HFFc6 (cell line): ENCODE data around the gene SETBP1. TPM values are rescaled to one million over a fixed set of nuclear protein-coding genes. Genes with fewer than 3 reads are reported as not detected.

ENCODE experiments used
- DNase-seq: peaks from one replicate; pipeline ENCODE4 v3.0.0-alpha.2; 2018
- H3K27ac Mint-ChIP-seq: 2 replicates; pipeline ENCODE4 v1.8.0; 2020; ENCODE audit warnings: mild to moderate bottlenecking, mixed read lengths
- H3K27me3 Mint-ChIP-seq: 2 replicates; pipeline ENCODE4 v1.8.0; 2021; ENCODE audit warnings: mild to moderate bottlenecking, moderate library complexity, mixed read lengths; ENCODE audit not compliant: insufficient read depth
- H3K36me3 Mint-ChIP-seq: 2 replicates; pipeline ENCODE4 v1.8.0; 2021; ENCODE audit warnings: low read depth, mixed read lengths
- H3K4me1 Mint-ChIP-seq: 2 replicates; pipeline ENCODE4 v1.8.0; 2020; ENCODE audit warnings: low read depth, mixed read lengths
- H3K4me3 Mint-ChIP-seq: 2 replicates; pipeline ENCODE4 v1.8.0; 2020; ENCODE audit warnings: mild to moderate bottlenecking, moderate library complexity, mixed read lengths
- H3K9me3 Mint-ChIP-seq: 2 replicates; pipeline ENCODE4 v1.8.0; 2020; ENCODE audit warnings: mild to moderate bottlenecking, mixed read lengths
- total RNA-seq, 6 experiments: library from RNA; stranded (reverse); fragmentation: NEBNext Ultra II Directional; extraction: Animal tissue kit (Norgen Biotek cat#: 25700); gene quantifications; 2 replicates in 1 of 6; 3 replicates in 5 of 6; pipeline ENCODE4 v1.2.3, GENCODE V29; 2021
- TF ChIP-seq, protein P1 (sequence below): fragments of 200-600 bp; sonication (generic); IDR thresholded peaks from 2 replicates; pipeline ENCODE4 v1.5.0; 2021; ENCODE audit warnings: antibody characterized with exemption, mild to moderate bottlenecking

The SETBP1 gene
- total RNA-seq, 6 experiments from 2014 or later, result 0.03 to 0.40 (median 0.09) TPM

DNA sequence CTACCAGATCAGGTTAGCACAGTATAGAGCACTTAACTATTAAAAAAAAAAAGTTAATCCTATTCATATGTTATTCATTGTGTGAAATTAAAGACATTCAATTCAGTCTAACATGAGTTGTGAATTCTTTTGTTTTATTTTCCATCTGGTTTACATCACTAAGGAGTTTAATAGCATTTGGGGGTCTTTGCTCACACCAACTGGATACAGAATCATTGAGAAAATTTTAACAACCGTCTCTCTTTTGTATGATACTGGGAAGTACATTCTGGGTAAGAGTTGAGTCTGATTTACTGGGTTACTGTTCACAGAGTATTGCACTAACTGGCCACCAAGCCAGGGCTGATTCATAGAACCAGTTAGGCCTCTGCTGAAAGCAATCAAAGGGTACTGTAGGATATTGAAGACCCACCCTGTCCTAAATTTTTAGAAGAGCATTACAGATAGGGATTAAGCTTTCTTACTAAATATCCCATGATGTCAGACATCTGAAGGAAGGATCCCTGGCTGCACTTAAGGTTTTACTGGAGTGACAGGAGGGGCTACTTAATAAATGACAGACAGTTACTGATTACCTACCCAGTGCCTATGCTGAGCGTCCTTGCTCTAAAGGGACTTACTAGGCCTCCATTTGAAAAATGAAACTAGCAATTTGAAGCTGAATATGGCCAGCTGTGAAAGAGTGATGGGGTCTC lies 387.9 kb downstream of the SETBP1 start:
- no peak for DNase-seq
- H3K9me3 Mint-ChIP-seq, result peaks cover 5% of the 10 kb centered on the region
- H3K36me3 Mint-ChIP-seq, result no peaks in the 10 kb centered on the region
- H3K4me3 Mint-ChIP-seq, result no peak overlapping the region
- TF ChIP-seq, protein P1, sequence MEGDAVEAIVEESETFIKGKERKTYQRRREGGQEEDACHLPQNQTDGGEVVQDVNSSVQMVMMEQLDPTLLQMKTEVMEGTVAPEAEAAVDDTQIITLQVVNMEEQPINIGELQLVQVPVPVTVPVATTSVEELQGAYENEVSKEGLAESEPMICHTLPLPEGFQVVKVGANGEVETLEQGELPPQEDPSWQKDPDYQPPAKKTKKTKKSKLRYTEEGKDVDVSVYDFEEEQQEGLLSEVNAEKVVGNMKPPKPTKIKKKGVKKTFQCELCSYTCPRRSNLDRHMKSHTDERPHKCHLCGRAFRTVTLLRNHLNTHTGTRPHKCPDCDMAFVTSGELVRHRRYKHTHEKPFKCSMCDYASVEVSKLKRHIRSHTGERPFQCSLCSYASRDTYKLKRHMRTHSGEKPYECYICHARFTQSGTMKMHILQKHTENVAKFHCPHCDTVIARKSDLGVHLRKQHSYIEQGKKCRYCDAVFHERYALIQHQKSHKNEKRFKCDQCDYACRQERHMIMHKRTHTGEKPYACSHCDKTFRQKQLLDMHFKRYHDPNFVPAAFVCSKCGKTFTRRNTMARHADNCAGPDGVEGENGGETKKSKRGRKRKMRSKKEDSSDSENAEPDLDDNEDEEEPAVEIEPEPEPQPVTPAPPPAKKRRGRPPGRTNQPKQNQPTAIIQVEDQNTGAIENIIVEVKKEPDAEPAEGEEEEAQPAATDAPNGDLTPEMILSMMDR, result no peak
- peaks cover 5% of the 10 kb centered on the region; the same call in 1 of the 2 replicates for H3K27me3 Mint-ChIP-seq
- H3K4me1 Mint-ChIP-seq, result no peaks in the 10 kb centered on the region
- no peak overlapping the region for H3K27ac Mint-ChIP-seq

DNA sequence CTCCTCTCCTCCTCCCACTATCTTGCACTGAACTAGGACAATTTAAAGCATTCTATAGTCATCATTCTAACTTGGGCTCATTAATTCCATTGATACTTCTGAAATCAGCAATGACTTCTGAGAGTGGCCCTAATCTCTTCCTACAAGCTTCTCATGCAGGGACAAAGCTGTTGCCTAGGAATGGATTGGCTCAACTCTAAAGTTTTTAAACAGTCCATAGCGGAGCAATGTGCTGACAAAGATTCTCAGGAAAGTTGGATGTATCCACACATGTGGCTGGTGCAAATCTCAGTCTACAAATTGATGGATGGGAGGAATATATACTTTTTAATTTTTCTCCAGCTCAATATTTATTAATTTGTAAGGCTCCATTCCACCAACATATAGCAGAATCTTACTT lies 388.9 kb downstream of the SETBP1 start:
- Mint-ChIP-seq H3K27me3 (peaks cover 5% of the 10 kb centered on the region; the same call in 1 of the 2 replicates), H3K4me1 (no peaks in the 10 kb centered on the region), H3K27ac (no peak overlapping the region), H3K36me3 (no peaks in the 10 kb centered on the region), H3K9me3 (no peaks in the 10 kb centered on the region), H3K4me3 (no peak overlapping the region)
- DNase-seq, result no peak
- TF ChIP-seq, protein P1, result no peak

DNA sequence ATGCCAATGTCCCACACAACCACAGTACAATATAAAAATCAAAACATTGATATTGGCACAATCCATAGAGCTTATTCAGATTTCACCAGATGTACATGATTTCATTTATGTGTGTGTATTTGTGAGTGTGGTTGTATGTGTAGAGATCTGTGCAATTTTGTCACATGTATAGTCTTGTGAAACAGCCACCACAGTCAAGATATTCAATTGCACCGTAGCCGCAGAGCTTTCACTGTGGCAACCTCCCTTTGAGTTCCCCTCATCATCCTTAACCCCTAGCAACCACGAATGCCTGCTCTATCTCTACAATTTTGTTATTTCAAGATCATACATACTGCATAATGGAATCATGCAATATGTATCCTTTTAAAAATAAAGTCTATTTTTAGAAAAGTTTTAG lies 391.3 kb downstream of the SETBP1 start:
- Mint-ChIP-seq H3K4me1 (no peaks in the 10 kb centered on the region), H3K9me3 (no peaks in the 10 kb centered on the region; the same call in 1 of the 2 replicates), H3K4me3 (no peak overlapping the region), H3K36me3 (no peaks in the 10 kb centered on the region), H3K27me3 (peaks cover 5% of the 10 kb centered on the region; the same call in 1 of the 2 replicates), H3K27ac (no peak overlapping the region)
- DNase-seq, result no peak
- TF ChIP-seq, protein P1, result no peak

DNA sequence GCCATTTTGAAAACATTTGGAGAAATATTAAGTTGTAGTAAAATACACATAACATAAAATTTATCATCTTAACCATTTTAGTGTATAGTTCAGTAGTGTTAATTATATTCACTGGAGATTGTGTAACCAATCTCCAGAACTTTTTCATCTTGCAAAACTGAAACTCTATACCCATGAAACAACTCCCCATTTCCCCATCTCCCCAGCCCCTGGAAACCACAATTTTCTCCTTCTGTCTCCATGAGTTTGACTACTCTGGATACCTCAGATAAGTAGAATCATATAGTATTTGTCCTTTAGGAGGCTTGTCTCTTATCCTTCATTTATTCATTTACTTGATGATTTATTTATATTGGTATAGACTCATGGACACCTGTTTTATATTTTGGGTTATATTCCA lies 392.9 kb downstream of the SETBP1 start:
- no peak for DNase-seq
- no peaks in the 10 kb centered on the region; the same call in 1 of the 2 replicates for H3K9me3 Mint-ChIP-seq
- TF ChIP-seq, protein P1, result no peak
- H3K36me3 Mint-ChIP-seq, result no peaks in the 10 kb centered on the region
- no peak overlapping the region for H3K27ac Mint-ChIP-seq
- no peak overlapping the region for H3K4me3 Mint-ChIP-seq
- H3K4me1 Mint-ChIP-seq, result no peaks in the 10 kb centered on the region
- peaks cover 7% of the 10 kb centered on the region; the same call in 1 of the 2 replicates for H3K27me3 Mint-ChIP-seq

DNA sequence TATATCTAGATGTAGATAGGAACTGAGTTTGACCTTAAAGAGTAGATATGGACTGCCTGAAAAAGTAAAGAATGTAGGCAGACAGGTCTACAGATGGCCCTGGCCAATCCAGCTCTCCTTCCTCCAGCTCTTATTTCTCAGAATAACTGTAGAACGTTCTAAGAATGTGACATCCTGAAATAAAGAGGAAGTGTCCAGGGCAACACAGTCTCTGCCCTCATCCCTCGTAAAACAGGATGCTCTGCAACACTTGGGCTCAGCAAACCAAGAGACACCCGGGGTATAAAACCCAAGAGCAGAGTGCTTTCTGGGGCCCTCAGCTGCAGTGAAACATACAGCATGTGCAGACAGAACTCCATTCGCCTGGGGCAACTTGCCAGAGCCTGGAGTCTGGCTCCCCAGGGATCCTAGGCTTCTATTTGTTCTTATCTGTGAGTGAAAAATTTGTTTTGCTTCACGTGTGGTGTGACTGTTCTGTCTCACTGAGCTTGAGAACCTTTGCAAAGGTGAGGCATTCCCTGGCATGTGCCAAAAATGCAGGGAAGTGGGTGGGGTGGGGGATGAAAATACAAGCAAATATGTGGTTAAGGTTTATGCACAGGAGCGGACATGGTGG lies 401.0 kb downstream of the SETBP1 start:
- Mint-ChIP-seq H3K36me3 (no peaks in the 10 kb centered on the region), H3K27me3 (peaks cover 8% of the 10 kb centered on the region; the same call in 1 of the 2 replicates), H3K4me3 (no peak overlapping the region), H3K9me3 (peaks cover 4% of the 10 kb centered on the region; the same call in 1 of the 2 replicates), H3K27ac (no peak overlapping the region), H3K4me1 (no peaks in the 10 kb centered on the region)
- TF ChIP-seq, protein P1, result no peak
- no peak for DNase-seq
